Activated T-helper 2 cell treated with anti-CD3 and anti-CD28 coated beads, Interferon-gamma antibody, Interleukin-2, Interleukin-4, amounts not matched to agents 10 μg/mL and 5 μg/mL and 100 μg/mL, durations not matched to agents 14 hours and 24 hours and 36 hours (primary cell): Measurements from ENCODE around the gene KRT7. TPM values are rescaled to one million over a fixed set of nuclear protein-coding genes. Genes with fewer than 3 reads are reported as not detected.
"Not testable (repeated sequence)": the region's sequence is repeated elsewhere in the genome, so short reads cannot be mapped to it uniquely, and the experiment has no call there.

ENCODE experiments used
- DNase-seq: peaks from one replicate; pipeline ENCODE4 v3.0.0; 2021; ENCODE audit warnings: low spot score
- H3K27ac Mint-ChIP-seq: one replicate; pipeline ENCODE4 v1.8.0; 2021; ENCODE audit warnings: mixed read lengths
- H3K27me3 Mint-ChIP-seq: one replicate; pipeline ENCODE4 v1.8.0; 2021; ENCODE audit warnings: low read depth, mixed read lengths
- H3K36me3 Mint-ChIP-seq: one replicate; pipeline ENCODE4 v1.8.0; 2021; ENCODE audit warnings: low read depth, mixed read lengths
- H3K4me1 Mint-ChIP-seq: one replicate; pipeline ENCODE4 v1.8.0; 2021; ENCODE audit warnings: low read depth, mixed read lengths
- H3K4me3 Mint-ChIP-seq: one replicate; pipeline ENCODE4 v1.8.0; 2021; ENCODE audit warnings: low read depth, mild to moderate bottlenecking, moderate library complexity, mixed read lengths
- H3K9me3 Mint-ChIP-seq: one replicate; pipeline ENCODE4 v1.8.0; 2021; ENCODE audit warnings: mixed read lengths
- intact Hi-C: fragments of 100-400 bp; cut with micrococcal nuclease; formaldehyde crosslinking; loops from one replicate; pipeline ENCODE4 v1.15.1; 2023
- total RNA-seq: library from RNA; stranded (reverse); gene quantifications from 2 replicates; pipeline ENCODE4 v1.2.3, GENCODE V29; 2022

KRT7 gene
- total RNA-seq, 1 donor from 2014 or later = 4.2 TPM

- Mint-ChIP-seq H3K36me3 (peaks cover 16% of the 10 kb centered on the region), H3K4me1 (peaks cover 50% of the 10 kb centered on the region), H3K9me3 (no peaks in the 10 kb centered on the region)
These were observed 16.5 kb downstream of the KRT7 start for GRCh38 chr12:52249511-52250047.

GRCh38 chr12:52250048-52250990 is 17.3 kb downstream of the KRT7 start:
- peaks cover 16% of the 10 kb centered on the region for H3K36me3 Mint-ChIP-seq
- H3K4me1 Mint-ChIP-seq = peaks cover 45% of the 10 kb centered on the region
- no peak overlapping the region for H3K4me3 Mint-ChIP-seq
- peaks cover 11% of the 10 kb centered on the region for H3K27me3 Mint-ChIP-seq
- DNase-seq = no peak
- no peak overlapping the region for H3K27ac Mint-ChIP-seq
- H3K9me3 Mint-ChIP-seq = no peaks in the 10 kb centered on the region
- intact Hi-C loops = no loop called here

More at GRCh38 chr12:52249511-52250047, 16.5 kb downstream of the KRT7 start:
- peaks cover 8% of the 10 kb centered on the region for H3K27me3 Mint-ChIP-seq
- intact Hi-C loops = no loop called here
- no peak overlapping the region for H3K27ac Mint-ChIP-seq
- DNase-seq = no peak
- H3K4me3 Mint-ChIP-seq = no peak overlapping the region

DNA sequence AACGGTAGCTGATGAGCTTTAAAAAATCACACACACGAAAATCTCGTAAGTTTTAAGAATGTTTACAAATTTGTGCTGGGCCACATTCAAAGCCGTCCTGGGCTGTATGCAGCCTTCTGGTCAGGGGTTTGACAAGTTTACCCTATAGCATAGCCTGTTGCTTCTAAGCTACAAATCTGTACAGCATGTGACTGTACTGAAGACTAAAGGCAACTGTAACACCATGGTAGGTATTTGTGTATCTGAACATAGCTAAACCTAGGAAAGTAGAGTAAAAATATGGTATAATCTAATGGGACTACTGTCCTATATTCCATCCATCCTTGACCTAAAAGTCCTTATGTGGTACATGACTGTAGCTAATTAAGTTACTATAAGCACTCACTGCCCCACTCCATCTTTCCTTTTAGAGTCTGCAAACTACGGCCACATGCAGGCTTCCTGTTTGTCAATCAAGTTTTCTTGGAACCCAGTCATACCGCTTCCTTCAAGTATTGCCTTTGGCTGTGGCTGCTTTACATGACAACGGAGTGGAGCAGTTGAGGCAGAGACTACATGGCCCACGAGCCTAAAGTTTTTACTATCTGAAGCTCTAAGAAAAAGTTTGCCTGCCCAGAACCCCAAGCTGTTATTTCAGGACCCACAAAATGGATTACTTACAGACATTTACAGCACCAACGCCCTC is 18.5 kb downstream of the KRT7 start:
- Mint-ChIP-seq H3K27ac (peak overlapping the region; percentile 74), H3K9me3 (no peaks in the 10 kb centered on the region), H3K4me1 (peaks cover 34% of the 10 kb centered on the region), H3K27me3 (peaks cover 22% of the 10 kb centered on the region), H3K36me3 (peaks cover 16% of the 10 kb centered on the region), H3K4me3 (no peak overlapping the region)
- intact Hi-C loops = no loop called here
- DNase-seq = no peak

GRCh38 chr12:52252175-52252615 is 19.2 kb downstream of the KRT7 start:
- H3K4me3 Mint-ChIP-seq, DNase-seq, H3K27ac Mint-ChIP-seq, intact Hi-C loops, H3K9me3 Mint-ChIP-seq: not testable (repeated sequence)
- Mint-ChIP-seq H3K27me3 (peaks cover 28% of the 10 kb centered on the region), H3K36me3 (peaks cover 16% of the 10 kb centered on the region), H3K4me1 (peaks cover 28% of the 10 kb centered on the region)

GRCh38 chr12:52252728-52253343 is 19.8 kb downstream of the KRT7 start:
- no peak for DNase-seq
- H3K36me3 Mint-ChIP-seq = peaks cover 16% of the 10 kb centered on the region
- H3K4me1 Mint-ChIP-seq = peaks cover 23% of the 10 kb centered on the region

DNA sequence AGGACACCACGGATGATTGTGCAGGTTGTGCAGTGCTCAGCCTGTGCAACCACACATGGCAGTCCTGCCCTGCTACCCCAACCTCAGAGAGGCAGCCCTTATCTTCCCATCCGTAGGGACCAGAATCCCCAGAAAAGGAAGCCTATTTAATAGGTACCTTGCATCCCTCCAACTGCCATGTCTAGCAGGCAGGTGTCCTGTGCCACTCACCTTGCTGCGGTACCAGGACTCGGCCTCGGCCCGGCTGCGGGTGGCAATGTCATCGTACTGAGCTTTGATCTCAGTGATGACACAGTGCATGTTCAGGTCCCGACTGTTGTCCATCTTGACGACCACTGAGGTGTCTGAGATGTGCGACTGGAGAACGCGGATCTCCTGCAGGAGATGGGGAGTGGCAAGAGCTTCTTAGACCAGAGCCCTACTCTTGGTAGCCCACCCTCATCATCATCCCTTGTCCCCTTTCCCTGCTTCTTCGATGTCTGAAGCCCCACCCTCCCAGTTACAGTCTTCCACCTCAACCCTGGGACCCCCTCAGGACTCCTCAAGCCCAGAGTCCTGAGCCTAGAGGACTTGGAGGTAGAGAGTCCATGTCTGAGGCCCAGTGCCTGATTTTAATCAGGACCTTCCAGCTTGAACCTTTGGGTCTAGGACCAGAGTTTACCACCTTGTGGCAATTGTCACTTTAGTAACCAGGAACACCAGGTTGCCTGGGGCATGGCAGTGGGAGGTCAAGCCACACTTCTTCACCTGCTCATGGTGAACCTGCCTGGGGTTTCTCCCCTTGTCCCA is 20.5 kb downstream of the KRT7 start:
- no peak for DNase-seq
- Mint-ChIP-seq H3K4me3 (no peak overlapping the region), H3K27ac (no peak overlapping the region), H3K36me3 (peaks cover 16% of the 10 kb centered on the region), H3K4me1 (peaks cover 23% of the 10 kb centered on the region), H3K27me3 (peaks cover 37% of the 10 kb centered on the region), H3K9me3 (no peaks in the 10 kb centered on the region)
- intact Hi-C loops = no loop called here

More at GRCh38 chr12:52252728-52253343, 19.8 kb downstream of the KRT7 start:
- intact Hi-C loops = no loop called here
- H3K27me3 Mint-ChIP-seq = peaks cover 34% of the 10 kb centered on the region
- H3K9me3 Mint-ChIP-seq = no peaks in the 10 kb centered on the region
- H3K27ac Mint-ChIP-seq = no peak overlapping the region
- no peak overlapping the region for H3K4me3 Mint-ChIP-seq

DNA sequence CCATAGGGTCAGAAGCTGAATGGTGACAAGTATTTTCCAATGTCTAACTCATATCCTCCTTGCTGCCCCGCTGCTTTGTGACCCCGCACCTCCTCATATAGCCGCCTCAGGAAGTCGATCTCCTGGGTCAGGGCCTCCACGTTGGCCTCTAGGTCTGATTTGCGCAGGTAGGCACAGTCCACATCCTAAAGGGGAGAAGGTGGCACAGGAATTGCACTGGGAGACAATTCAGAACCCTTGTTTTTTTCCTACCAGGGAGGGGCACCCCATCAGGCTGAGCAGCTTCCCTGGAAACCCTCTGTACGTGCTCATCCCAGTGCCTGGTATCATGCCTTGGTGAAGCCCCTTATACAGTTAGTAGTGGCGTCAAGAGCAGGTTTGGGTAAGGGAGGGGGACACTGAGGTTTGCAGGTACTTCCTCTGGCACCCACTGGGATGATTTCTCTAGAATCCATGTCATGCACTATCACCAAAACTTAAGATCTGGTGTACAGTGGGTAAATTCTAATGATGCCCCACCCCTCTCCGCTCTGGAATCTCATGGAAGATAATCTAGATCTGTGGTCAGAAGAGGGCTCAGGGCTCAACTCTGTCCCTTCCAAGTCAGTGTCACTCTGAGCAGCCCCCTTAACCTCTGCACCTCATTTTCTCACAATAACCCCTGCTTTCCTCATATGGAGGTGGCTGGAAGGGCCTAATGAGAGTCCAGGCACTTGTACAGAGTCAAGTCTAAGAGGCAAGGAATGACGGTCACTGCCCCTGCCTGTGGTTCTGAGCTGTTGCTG is 21.3 kb downstream of the KRT7 start:
- intact Hi-C loops = no loop called here
- Mint-ChIP-seq H3K9me3 (no peaks in the 10 kb centered on the region), H3K27ac (no peak overlapping the region), H3K27me3 (peaks cover 40% of the 10 kb centered on the region), H3K4me3 (no peak overlapping the region), H3K36me3 (peaks cover 15% of the 10 kb centered on the region), H3K4me1 (peaks cover 22% of the 10 kb centered on the region)
- DNase-seq = no peak

DNA sequence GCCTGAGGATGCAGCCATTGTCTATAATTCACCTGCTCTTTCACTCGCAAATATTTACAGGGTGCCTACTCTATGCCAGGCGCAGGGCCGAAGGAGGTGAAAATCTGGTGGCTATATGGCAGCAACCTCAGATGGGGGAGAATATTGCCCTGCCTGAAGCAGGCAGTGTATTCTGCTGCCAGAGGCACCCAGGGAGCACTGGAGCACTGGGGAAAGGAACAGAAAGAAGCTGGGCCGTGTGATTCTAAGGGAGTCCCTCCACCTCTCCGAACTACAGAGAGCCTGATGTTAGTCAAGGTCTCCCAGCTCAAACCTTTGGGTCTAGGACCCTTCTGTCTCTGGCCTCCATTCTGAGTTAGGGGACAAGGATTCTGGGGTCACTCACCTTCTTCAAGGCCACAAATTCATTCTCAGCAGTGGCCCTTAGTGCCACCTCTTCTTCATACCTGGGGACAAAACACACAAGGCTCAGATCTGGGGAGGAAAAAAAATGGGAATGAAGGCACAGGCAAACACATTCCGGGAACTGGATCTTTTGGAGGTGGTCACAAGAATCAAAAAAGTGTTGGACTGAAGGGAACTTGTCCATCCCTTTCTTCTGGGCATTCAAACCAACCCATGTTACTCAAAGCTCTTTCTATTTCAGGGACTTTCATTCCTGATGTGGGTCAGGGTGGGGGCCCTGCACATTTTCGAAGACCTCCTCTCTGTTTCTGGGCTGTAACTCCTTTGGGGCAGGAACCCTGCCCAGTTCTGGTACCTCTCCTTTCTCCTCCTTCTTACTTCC is 22.1 kb downstream of the KRT7 start:
- intact Hi-C loops = no loop called here
- Mint-ChIP-seq H3K9me3 (no peaks in the 10 kb centered on the region), H3K27ac (no peak overlapping the region), H3K27me3 (peaks cover 39% of the 10 kb centered on the region), H3K4me1 (peaks cover 18% of the 10 kb centered on the region), H3K36me3 (peaks cover 8% of the 10 kb centered on the region), H3K4me3 (no peak overlapping the region)
- DNase-seq = no peak

DNA sequence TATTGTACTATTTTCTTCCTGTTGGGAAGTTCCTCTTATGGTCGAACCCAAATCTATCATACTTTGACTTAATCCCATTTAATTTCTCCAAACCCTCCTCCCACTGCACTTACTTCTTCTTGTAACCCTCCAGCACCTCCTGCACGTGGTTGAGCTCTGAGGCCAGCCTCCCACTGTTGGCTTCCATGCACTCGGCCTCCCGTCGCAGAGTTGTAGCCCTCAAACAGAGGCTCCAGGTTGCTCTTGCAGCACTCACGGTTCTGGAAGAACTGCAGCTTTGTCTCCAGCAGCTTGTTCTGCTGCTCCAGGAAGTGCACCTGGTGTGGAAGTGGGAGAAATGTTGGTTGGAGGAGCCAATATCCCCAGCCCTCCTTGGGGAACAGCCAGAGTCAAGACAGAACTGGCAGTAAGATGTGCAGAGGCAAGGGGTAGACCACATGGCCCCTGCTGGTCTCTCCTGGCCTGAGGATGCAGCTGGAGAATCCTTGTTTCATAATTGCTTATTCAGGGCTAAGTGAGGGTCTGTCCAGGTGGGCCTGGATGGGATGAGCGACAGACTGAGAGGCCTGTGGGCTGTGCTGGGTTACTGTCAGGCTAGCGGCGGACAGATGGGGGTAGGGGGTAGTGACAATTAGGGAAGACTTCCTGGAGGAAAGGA is 23.0 kb downstream of the KRT7 start:
- Mint-ChIP-seq H3K4me3 (no peak overlapping the region), H3K27ac (no peak overlapping the region), H3K27me3 (peaks cover 48% of the 10 kb centered on the region), H3K9me3 (no peaks in the 10 kb centered on the region), H3K4me1 (peaks cover 21% of the 10 kb centered on the region), H3K36me3 (peaks cover 8% of the 10 kb centered on the region)
- intact Hi-C loops = no loop called here
- DNase-seq = no peak

DNA sequence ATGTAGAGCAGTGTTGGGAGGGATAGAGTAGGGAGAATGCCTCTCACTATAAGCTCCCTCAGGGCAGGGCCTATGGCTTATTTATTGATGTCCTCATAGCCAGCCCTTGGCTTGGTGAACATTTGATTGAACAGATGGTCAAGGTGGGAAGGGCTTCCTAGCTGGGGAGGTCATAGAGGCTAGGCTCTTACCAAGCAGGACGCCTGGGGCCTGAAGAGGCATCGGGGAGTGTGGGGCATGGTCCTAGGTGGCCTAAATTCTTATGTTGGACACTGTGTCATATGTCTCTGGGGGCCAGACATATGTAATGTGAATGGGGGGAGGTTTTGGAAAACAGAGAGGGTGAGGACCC is 23.5 kb downstream of the KRT7 start:
- Mint-ChIP-seq H3K4me3 (no peak overlapping the region), H3K9me3 (no peaks in the 10 kb centered on the region), H3K27me3 (peaks cover 53% of the 10 kb centered on the region), H3K27ac (no peak overlapping the region), H3K36me3 (peaks cover 3% of the 10 kb centered on the region), H3K4me1 (peaks cover 17% of the 10 kb centered on the region)
- no peak for DNase-seq
- intact Hi-C loops = no loop called here
